ENCODE measurements around the gene PXDC1.

PXDC1 gene

GRCh38 chr6:3751730-3752530 lies 417 bp upstream of the PXDC1 start:
- Histone ChIP-seq H3K9me3 (no peaks in the 10 kb centered on the region), H3K27me3 (ENCODE audit: low read depth) (no peaks in the 10 kb centered on the region), H3K4me1 (peaks cover 11% of the 10 kb centered on the region), H3K4me3 (peak overlapping the region; percentile 39), H3K36me3 (replicated peaks) (no peaks in the 10 kb centered on the region)
- peak; percentile 79 to 88 for DNase-seq (ENCODE audit: low spot score in 2 of 2)
- in situ Hi-C loops (cut with MboI; ENCODE audit: low sequenced_read_pairs) = no loop called here

- in situ Hi-C loops (cut with MboI; ENCODE audit: low sequenced_read_pairs) = no loop called here
- Histone ChIP-seq H3K4me1 (peaks cover 11% of the 10 kb centered on the region), H3K9me3 (no peaks in the 10 kb centered on the region), H3K36me3 (replicated peaks) (no peaks in the 10 kb centered on the region), H3K27me3 (ENCODE audit: low read depth) (no peaks in the 10 kb centered on the region), H3K4me3 (peak overlapping the region; percentile 39)
- DNase-seq (ENCODE audit: low spot score in 2 of 2) = peak in 1 of 2 experiments; percentile 64
Observed at GRCh38 chr6:3750317-3751076, 1.0 kb downstream of the PXDC1 start.

GRCh38 chr6:3749977-3750316 lies 1.6 kb downstream of the PXDC1 start:
- H3K9me3 ChIP-seq = no peaks in the 10 kb centered on the region
- H3K27me3 ChIP-seq (ENCODE audit: low read depth) = no peaks in the 10 kb centered on the region
- peaks cover 11% of the 10 kb centered on the region for H3K4me1 ChIP-seq
- DNase-seq (ENCODE audit: low spot score in 2 of 2) = no peak
- in situ Hi-C loops (cut with MboI; ENCODE audit: low sequenced_read_pairs) = loop anchor here (5.0 to 10.0 kb wide), 2 partner anchors 237 to 405 kb away; no protein-coding TSS in a partner anchor
- no peaks in the 10 kb centered on the region for H3K36me3 ChIP-seq (replicated peaks)
- peak overlapping the region; percentile 39 for H3K4me3 ChIP-seq

- in situ Hi-C loops (cut with MboI; ENCODE audit: low sequenced_read_pairs) = loop anchor here (5.0 to 10.0 kb wide), 2 partner anchors 238 to 406 kb away; no protein-coding TSS in a partner anchor
- Histone ChIP-seq H3K4me1 (peaks cover 11% of the 10 kb centered on the region), H3K4me3 (peak overlapping the region; percentile 39), H3K27me3 (ENCODE audit: low read depth) (no peaks in the 10 kb centered on the region), H3K9me3 (no peaks in the 10 kb centered on the region), H3K36me3 (replicated peaks) (no peaks in the 10 kb centered on the region)
- peak in 1 of 2 experiments; percentile 27 for DNase-seq (ENCODE audit: low spot score in 2 of 2)
Observed at GRCh38 chr6:3749067-3749841, 2.3 kb downstream of the PXDC1 start.

- Histone ChIP-seq H3K4me1 (peaks cover 11% of the 10 kb centered on the region), H3K9me3 (no peaks in the 10 kb centered on the region), H3K4me3 (no peak overlapping the region), H3K27me3 (ENCODE audit: low read depth) (no peaks in the 10 kb centered on the region), H3K36me3 (replicated peaks) (no peaks in the 10 kb centered on the region)
- DNase-seq (ENCODE audit: low spot score in 2 of 2) = peak; percentile 44 to 80
- in situ Hi-C loops (cut with MboI; ENCODE audit: low sequenced_read_pairs) = loop anchor here (5.0 to 10.0 kb wide), 2 partner anchors 239 to 406 kb away; no protein-coding TSS in a partner anchor
Observed at GRCh38 chr6:3748208-3749066, 3.1 kb downstream of the PXDC1 start.

- H3K27me3 ChIP-seq (ENCODE audit: low read depth) = no peaks in the 10 kb centered on the region
- no peaks in the 10 kb centered on the region for H3K9me3 ChIP-seq
- in situ Hi-C loops (cut with MboI; ENCODE audit: low sequenced_read_pairs) = loop anchor here (5.0 to 10.0 kb wide), 2 partner anchors 240 to 408 kb away; no protein-coding TSS in a partner anchor
- H3K4me3 ChIP-seq = no peak overlapping the region
- H3K36me3 ChIP-seq (replicated peaks) = no peaks in the 10 kb centered on the region
- H3K4me1 ChIP-seq = peaks cover 18% of the 10 kb centered on the region
- DNase-seq (ENCODE audit: low spot score in 2 of 2) = no peak
Observed at GRCh38 chr6:3747100-3747737, 4.3 kb downstream of the PXDC1 start.

GRCh38 chr6:3746696-3747095 lies 4.8 kb downstream of the PXDC1 start:
- no peaks in the 10 kb centered on the region for H3K36me3 ChIP-seq (replicated peaks)
- no peaks in the 10 kb centered on the region for H3K9me3 ChIP-seq
- in situ Hi-C loops (cut with MboI; ENCODE audit: low sequenced_read_pairs) = loop anchor here (5.0 to 10.0 kb wide), 2 partner anchors 241 to 408 kb away; no protein-coding TSS in a partner anchor
- no peak for DNase-seq (ENCODE audit: low spot score in 2 of 2)
- peaks cover 20% of the 10 kb centered on the region for H3K4me1 ChIP-seq
- H3K4me3 ChIP-seq = no peak overlapping the region
- H3K27me3 ChIP-seq (ENCODE audit: low read depth) = no peaks in the 10 kb centered on the region

- DNase-seq (ENCODE audit: low spot score in 2 of 2) = no peak
- in situ Hi-C loops (cut with MboI; ENCODE audit: low sequenced_read_pairs) = loop anchor here (5.0 to 10.0 kb wide), 2 partner anchors 241 to 409 kb away; no protein-coding TSS in a partner anchor
- Histone ChIP-seq H3K27me3 (ENCODE audit: low read depth) (no peaks in the 10 kb centered on the region), H3K9me3 (no peaks in the 10 kb centered on the region), H3K4me1 (peaks cover 20% of the 10 kb centered on the region), H3K4me3 (no peak overlapping the region), H3K36me3 (replicated peaks) (no peaks in the 10 kb centered on the region)
Observed at GRCh38 chr6:3746119-3746691, 5.3 kb downstream of the PXDC1 start.

GRCh38 chr6:3745566-3746118 lies 5.9 kb downstream of the PXDC1 start:
- no peaks in the 10 kb centered on the region for H3K9me3 ChIP-seq
- H3K36me3 ChIP-seq (replicated peaks) = no peaks in the 10 kb centered on the region
- H3K27me3 ChIP-seq (ENCODE audit: low read depth) = no peaks in the 10 kb centered on the region
- in situ Hi-C loops (cut with MboI; ENCODE audit: low sequenced_read_pairs) = loop anchor here (5.0 to 10.0 kb wide), 2 partner anchors 242 to 409 kb away; no protein-coding TSS in a partner anchor
- H3K4me1 ChIP-seq = peaks cover 20% of the 10 kb centered on the region
- H3K4me3 ChIP-seq = no peak overlapping the region
- no peak for DNase-seq (ENCODE audit: low spot score in 2 of 2)

- H3K4me3 ChIP-seq = no peak overlapping the region
- peaks cover 18% of the 10 kb centered on the region for H3K4me1 ChIP-seq
- no peak for DNase-seq (ENCODE audit: low spot score in 2 of 2)
- no peaks in the 10 kb centered on the region for H3K9me3 ChIP-seq
- no peaks in the 10 kb centered on the region for H3K36me3 ChIP-seq (replicated peaks)
- in situ Hi-C loops (cut with MboI; ENCODE audit: low sequenced_read_pairs) = loop anchor here (5.0 to 10.0 kb wide), 2 partner anchors 242 to 410 kb away; no protein-coding TSS in a partner anchor
- no peaks in the 10 kb centered on the region for H3K27me3 ChIP-seq (ENCODE audit: low read depth)
Observed at GRCh38 chr6:3744901-3745470, 6.5 kb downstream of the PXDC1 start.

- no peaks in the 10 kb centered on the region for H3K9me3 ChIP-seq
- H3K27me3 ChIP-seq (ENCODE audit: low read depth) = no peaks in the 10 kb centered on the region
- H3K36me3 ChIP-seq (replicated peaks) = no peaks in the 10 kb centered on the region
- DNase-seq (ENCODE audit: low spot score in 2 of 2) = no peak
- H3K4me1 ChIP-seq = peaks cover 13% of the 10 kb centered on the region
- no peak overlapping the region for H3K4me3 ChIP-seq
- in situ Hi-C loops (cut with MboI; ENCODE audit: low sequenced_read_pairs) = loop anchor here (10.0 kb wide), 1 partner anchor 410 kb away; no protein-coding TSS in a partner anchor
Observed at GRCh38 chr6:3744211-3744900, 7.2 kb downstream of the PXDC1 start.

Data from HAP-1 (cell line).